BE2C (cell line): Measurements from ENCODE around the gene CASP12.

ENCODE experiments used
- DNase-seq: peaks from one replicate; pipeline ENCODE4 v3.0.0-alpha.2; 2020
- H3K27me3 ChIP-seq: fragments of 250-450 bp; sonication (Bioruptor Pico); 2 replicates; pipeline ENCODE4 v1.5.1; 2020; ENCODE audit warnings: mild to moderate bottlenecking
- H3K36me3 ChIP-seq: fragments of 250-450 bp; sonication (Bioruptor Pico); 2 replicates; pipeline ENCODE4 v1.5.1; 2020; ENCODE audit warnings: mild to moderate bottlenecking
- H3K4me1 ChIP-seq: fragments of 250-450 bp; sonication (Bioruptor Pico); 2 replicates; pipeline ENCODE4 v1.5.1; 2020
- H3K4me3 ChIP-seq: 2 replicates; pipeline ENCODE4 v1.5.1; 2011; ENCODE audit warnings: low read depth, low read length
- H3K9me3 ChIP-seq: fragments of 250-450 bp; sonication (Bioruptor Pico); 2 replicates; pipeline ENCODE4 v1.5.1; 2020
- CTCF ChIP-seq: IDR thresholded peaks from 2 replicates; pipeline ENCODE4 v1.5.1; 2012; ENCODE audit warnings: mild to moderate bottlenecking, low read depth, low read length

Gene CASP12

GRCh38 chr11:104881117-104881794 is 17.0 kb downstream of the CASP12 start:
- Histone ChIP-seq H3K4me3 (no peak overlapping the region), H3K27me3 (no peaks in the 10 kb centered on the region), H3K4me1 (peaks cover 14% of the 10 kb centered on the region), H3K36me3 (no peaks in the 10 kb centered on the region), H3K9me3 (no peaks in the 10 kb centered on the region)
- DNase-seq, result no peak
- no peak for TF ChIP-seq CTCF

GRCh38 chr11:104879514-104880190 is 18.6 kb downstream of the CASP12 start:
- H3K4me3 ChIP-seq, result no peak overlapping the region
- H3K9me3 ChIP-seq, result no peaks in the 10 kb centered on the region
- no peak for TF ChIP-seq CTCF
- DNase-seq, result no peak
- H3K4me1 ChIP-seq, result peaks cover 16% of the 10 kb centered on the region
- H3K36me3 ChIP-seq, result no peaks in the 10 kb centered on the region
- H3K27me3 ChIP-seq, result no peaks in the 10 kb centered on the region

- peaks cover 16% of the 10 kb centered on the region for H3K4me1 ChIP-seq
- H3K4me3 ChIP-seq, result no peak overlapping the region
- no peaks in the 10 kb centered on the region for H3K9me3 ChIP-seq
- peak; percentile 25 for DNase-seq
- H3K36me3 ChIP-seq, result no peaks in the 10 kb centered on the region
- no peak for TF ChIP-seq CTCF
- H3K27me3 ChIP-seq, result no peaks in the 10 kb centered on the region
These were observed 21.3 kb downstream of the CASP12 start for GRCh38 chr11:104876861-104877431.

- H3K27me3 ChIP-seq, result no peaks in the 10 kb centered on the region
- H3K9me3 ChIP-seq, result no peaks in the 10 kb centered on the region
- no peaks in the 10 kb centered on the region for H3K36me3 ChIP-seq
- no peak for DNase-seq
- no peak for TF ChIP-seq CTCF
- peaks cover 16% of the 10 kb centered on the region for H3K4me1 ChIP-seq
- H3K4me3 ChIP-seq, result no peak overlapping the region
These were observed 21.9 kb downstream of the CASP12 start for GRCh38 chr11:104876324-104876723.

GRCh38 chr11:104873252-104873651 is 25.0 kb downstream of the CASP12 start:
- TF ChIP-seq CTCF, result peak; percentile 54
- Histone ChIP-seq H3K27me3 (no peaks in the 10 kb centered on the region), H3K36me3 (no peaks in the 10 kb centered on the region), H3K9me3 (no peaks in the 10 kb centered on the region), H3K4me3 (no peak overlapping the region), H3K4me1 (peaks cover 14% of the 10 kb centered on the region)
- peak; percentile 38 for DNase-seq

- Histone ChIP-seq H3K9me3 (no peaks in the 10 kb centered on the region), H3K36me3 (no peaks in the 10 kb centered on the region), H3K4me1 (peaks cover 10% of the 10 kb centered on the region), H3K4me3 (no peak overlapping the region), H3K27me3 (no peaks in the 10 kb centered on the region)
- DNase-seq, result no peak
- no peak for TF ChIP-seq CTCF
These were observed 25.9 kb downstream of the CASP12 start for GRCh38 chr11:104872393-104872792.
